HG03575 (cell line): ENCODE measurements around the gene TRPC6.

Experiments
- ATAC-seq: cut with Tn5 transposase; IDR thresholded peaks from one replicate; pipeline ENCODE4 v1.9.1; 2021; ENCODE audit not compliant: unreplicated experiment, insufficient number of reproducible peaks, low FRiP score; ENCODE audit errors: extremely low read depth

Gene TRPC6

DNA sequence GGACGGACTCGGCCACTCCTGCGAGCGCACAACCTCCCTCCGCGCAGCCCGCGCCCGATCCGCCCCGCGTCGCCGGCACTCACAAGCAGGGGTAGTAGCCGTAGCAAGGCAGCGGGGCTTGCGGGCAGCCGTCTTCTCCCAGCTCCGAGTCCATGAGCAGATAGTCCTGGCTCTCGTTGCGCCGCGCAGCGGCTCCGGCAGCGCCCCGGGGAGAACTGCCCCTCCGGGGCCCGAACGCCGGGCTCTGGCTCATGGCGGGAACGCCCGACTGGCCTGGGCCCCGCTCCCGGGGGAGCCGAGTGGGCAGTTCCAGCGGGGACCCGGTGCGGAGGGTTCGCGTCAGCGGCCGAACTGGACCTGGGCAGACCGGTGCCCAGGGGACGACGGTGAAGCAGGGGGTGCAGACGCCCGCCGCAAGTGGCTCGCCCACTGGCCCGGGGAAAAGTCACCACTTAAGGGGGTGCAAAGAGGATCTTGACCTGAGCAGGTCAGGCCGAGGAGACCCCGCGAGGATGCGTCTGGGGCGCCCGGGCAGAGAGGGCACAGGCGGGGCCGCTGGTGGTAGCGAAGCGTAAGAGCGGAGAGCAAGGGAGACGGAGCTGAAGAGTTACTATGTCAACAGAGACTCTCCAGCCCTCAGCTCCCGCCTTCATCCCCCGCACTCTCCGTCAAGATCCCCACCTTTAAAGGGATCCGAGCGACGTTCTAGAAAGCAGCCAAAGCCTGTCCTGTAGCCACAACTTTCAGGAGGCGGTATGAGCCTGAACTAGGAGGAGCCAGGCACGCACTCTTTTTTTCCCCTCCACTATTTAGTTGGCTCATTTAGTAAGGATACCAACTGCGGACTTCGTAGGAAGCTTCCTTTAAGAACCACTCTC is at the start of gene TRPC6:
Gene TRPC6 (minus strand): TSS at position 757 of the 878 bp plus-strand sequence. CDS start 504 bp downstream, at position 253.
- ATAC-seq = no peak

DNA sequence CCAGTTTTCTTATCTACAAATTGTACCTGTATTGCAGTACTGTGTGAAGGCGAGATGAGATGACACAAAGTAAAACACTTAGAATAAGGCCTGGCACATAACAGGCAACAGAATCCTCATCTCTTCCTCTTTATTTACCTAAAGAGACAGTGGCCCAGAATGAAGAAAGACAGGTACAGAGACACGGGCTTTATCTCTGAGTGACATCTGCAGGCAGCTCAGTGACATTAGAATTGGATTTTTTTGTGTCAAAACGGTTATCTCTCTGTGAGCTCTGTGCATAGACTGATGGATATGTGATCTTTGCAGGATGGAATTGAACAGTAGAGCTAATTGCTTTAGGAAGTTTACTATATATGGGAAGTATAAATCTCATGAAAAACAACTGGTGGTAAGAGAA is 36.2 kb upstream of the TRPC6 start:
- no peak for ATAC-seq

- no peak for ATAC-seq
These were observed 34.9 kb upstream of the TRPC6 start for GRCh38 chr11:101618709-101619108.

GRCh38 chr11:101617735-101618332 is 34.0 kb upstream of the TRPC6 start:
- ATAC-seq = no peak

DNA sequence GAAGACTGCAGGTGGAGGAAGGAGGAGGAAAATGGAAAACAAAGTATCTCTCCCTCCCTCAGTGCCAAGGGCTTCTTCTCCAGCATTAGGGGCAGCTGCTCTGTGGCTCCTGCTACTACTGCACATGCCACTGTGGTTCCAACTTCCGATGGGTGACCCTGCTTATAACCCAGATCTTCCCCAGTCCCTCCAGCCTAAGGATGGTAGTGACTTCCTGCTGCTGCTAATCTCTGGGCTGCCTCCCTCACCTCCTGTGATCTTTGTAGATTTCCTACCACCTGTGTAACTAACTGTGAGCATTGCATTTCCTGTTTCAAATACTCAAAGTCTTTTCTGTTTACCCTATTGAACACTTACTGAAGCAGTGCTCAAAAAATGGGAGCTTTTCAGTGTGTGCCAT is 28.7 kb upstream of the TRPC6 start:
- ATAC-seq = no peak

DNA sequence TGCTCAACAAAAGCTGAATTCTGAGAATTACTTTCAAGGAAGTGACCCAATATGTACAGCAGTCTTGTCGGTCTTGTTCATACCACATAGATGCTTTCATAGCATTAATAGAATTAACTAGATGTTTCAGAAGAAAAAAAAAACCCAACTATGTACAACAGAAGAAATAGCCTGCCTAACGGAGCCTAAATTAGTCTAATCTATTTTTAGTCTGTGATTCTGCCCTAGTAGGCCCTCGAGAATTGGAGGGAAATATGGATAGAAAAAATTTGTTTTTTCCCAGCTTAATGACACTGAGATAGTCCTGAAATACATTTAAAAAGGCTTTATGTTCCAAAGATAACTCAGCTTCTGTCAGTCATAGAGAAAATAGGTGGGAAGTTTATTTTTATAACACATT is 17.1 kb upstream of the TRPC6 start:
- ATAC-seq = no peak

GRCh38 chr11:101586965-101587364 is 3.2 kb upstream of the TRPC6 start:
- ATAC-seq = no peak

GRCh38 chr11:101584655-101585054 is 848 bp upstream of the TRPC6 start:
- no peak for ATAC-seq

DNA sequence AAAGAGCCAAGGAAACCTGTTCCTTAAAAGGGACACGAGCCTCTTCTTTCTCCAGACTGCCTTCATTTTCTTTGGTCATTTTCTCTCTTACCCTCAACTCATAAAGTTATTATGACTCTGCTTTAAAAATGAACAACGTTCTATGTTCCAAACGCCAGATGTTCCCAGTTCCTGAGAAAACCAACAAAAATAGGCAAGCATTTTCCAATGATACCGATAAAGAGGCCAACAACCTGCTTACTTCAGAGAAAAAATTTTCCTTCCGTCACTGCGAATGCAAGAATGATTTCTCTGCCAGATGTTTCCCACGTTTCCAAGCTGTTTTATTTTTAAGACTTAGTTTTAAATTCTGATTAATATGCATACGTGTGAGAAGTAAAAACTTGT is 315 bp upstream of the TRPC6 start:
- no peak for ATAC-seq

GRCh38 chr11:101582989-101583250 is 887 bp downstream of the TRPC6 start:
- no peak for ATAC-seq

DNA sequence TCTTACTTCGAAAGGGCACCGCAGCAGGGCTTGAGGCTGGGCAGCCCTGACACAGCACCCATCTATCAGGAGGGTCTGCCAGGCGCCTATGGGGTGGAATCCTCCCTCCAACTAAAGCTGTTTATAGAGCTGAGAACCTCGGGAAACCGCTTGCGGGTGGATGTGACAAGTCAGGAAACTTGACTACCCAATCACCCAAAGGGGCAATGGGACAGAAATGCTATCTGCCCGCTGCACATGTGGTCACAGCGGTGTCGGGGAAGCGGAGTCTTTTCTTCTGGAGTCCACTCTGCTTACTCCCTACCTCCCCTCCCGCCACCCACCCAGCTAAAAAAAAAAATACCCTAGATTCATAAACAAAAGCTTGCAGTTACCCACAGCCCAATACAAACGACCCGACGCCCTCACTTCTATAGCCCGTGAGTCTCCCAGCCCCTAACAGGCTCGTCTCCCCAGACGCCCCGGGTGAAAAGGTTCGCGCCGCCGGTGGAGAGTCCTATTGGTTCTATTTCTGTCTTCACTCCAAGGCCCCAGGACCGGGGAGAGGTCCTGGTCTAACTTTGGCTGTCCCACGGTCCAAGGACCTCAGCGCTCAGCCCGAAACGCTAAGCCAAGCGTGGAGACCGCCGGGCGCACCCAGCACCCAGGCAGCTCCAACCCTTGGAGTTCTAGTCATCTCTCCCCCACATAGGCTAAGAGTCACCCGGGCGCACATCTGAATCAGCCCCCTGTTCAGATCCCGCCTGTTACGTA is 1.4 kb downstream of the TRPC6 start:
- ATAC-seq = no peak

- no peak for ATAC-seq
These were observed 6.3 kb downstream of the TRPC6 start for GRCh38 chr11:101577461-101577860.

GRCh38 chr11:101576456-101576855 is 7.4 kb downstream of the TRPC6 start:
- no peak for ATAC-seq

- ATAC-seq = no peak
These were observed 8.9 kb downstream of the TRPC6 start for GRCh38 chr11:101574886-101575285.

DNA sequence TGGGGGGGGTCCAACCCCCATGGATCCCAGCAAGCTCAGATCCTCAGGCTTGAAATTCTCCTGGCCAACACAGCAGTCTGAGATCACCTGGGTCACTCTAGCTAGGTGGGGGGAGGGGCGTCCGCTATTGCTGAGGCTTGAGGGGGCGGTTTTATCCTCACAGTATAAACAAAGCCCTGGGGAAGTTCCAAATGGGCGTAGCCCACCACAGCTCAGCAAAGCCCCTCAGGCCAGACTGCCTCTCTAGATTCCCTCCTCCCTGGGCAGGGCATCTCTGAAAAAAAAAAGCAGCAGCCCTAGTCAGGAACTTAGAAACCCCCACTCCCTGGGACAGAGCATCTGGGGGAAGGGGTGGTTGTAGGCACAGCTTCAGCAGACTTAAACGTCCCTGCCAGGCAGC is 16.7 kb downstream of the TRPC6 start:
- no peak for ATAC-seq

DNA sequence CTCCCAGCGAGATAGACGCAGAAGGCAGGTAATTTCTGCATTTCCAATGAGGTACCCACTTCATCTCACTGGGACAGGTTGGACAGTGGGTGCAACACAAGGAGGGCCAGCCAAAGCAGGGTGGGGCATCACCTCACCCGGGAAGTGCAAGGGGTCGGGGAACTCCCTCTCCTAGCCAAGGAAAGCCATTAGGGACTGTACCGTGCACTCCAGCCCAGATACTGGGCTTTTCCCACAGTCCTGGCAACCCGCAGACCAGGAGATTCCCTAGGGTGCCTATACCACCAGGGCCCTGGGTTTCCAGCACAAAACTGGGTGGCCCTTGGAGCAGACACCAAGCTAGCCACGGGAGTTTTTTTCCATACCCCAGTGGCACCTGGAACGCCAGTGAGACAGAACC is 17.2 kb downstream of the TRPC6 start:
- no peak for ATAC-seq

DNA sequence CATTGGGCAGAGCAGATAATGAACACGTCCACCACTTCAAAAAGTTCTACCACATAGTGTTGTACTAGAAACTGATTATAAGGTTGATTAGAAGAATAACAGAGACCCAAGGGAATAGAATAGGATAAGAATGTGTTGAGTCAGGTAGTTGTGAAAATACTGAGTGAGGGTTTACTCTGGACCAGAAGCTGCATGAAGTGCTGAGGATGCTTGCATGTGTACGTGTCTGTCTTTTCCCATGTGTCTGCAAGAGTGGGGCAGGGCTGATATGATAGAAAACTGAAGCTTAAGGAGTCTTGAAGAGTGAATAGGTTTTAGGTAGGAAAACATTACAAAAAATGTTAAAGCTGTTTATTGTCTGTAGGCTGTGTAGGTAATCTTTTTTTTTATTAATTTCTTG is 20.6 kb downstream of the TRPC6 start:
- no peak for ATAC-seq

GRCh38 chr11:101555366-101555765 is 28.4 kb downstream of the TRPC6 start:
- no peak for ATAC-seq

DNA sequence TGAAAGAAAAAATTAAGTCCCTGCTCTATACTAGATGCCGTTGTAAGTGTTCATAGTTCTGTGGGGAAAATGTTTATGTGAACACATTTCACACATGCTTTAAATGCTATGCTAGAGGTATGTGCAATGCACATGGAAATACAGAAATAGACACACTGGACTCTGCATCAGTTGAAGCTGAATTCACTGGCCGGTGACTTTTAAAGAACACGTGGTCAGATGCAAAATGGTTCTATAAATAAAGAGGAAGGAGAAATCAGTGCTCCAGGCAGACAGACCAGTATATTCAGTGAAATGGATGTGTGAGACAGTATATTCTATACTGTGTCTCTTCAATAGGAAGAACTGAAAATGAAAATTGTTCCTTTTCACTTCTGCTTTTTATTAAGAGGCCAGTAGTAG is 29.9 kb downstream of the TRPC6 start:
- ATAC-seq = peak; percentile 99

GRCh38 chr11:101552888-101553287 is 30.9 kb downstream of the TRPC6 start:
- no peak for ATAC-seq
